ENCODE results near the gene TSC22D1.

TSC22D1 gene

GRCh38 chr13:44402899-44403445 lies 173.2 kb downstream of the TSC22D1 start:
- Mint-ChIP-seq H3K27ac (no peak overlapping the region), H3K9me3 (no peaks in the 10 kb centered on the region), H3K27me3 (peaks cover 39% of the 10 kb centered on the region), H3K36me3 (ENCODE audit: low read depth) (no peaks in the 10 kb centered on the region), H3K4me1 (ENCODE audit: low read depth) (no peaks in the 10 kb centered on the region), H3K4me3 (no peak overlapping the region)
- intact Hi-C loops (cut with micrococcal nuclease): no loop called here

GRCh38 chr13:44401577-44401976 lies 174.6 kb downstream of the TSC22D1 start:
- no peak overlapping the region for H3K27ac Mint-ChIP-seq
- H3K9me3 Mint-ChIP-seq: no peaks in the 10 kb centered on the region
- H3K4me3 Mint-ChIP-seq: no peak overlapping the region
- H3K27me3 Mint-ChIP-seq: peaks cover 44% of the 10 kb centered on the region
- intact Hi-C loops (cut with micrococcal nuclease): no loop called here
- H3K4me1 Mint-ChIP-seq (ENCODE audit: low read depth): no peaks in the 10 kb centered on the region
- H3K36me3 Mint-ChIP-seq (ENCODE audit: low read depth): no peaks in the 10 kb centered on the region

- no peaks in the 10 kb centered on the region for H3K4me1 Mint-ChIP-seq (ENCODE audit: low read depth)
- no peak overlapping the region for H3K4me3 Mint-ChIP-seq
- intact Hi-C loops (cut with micrococcal nuclease): no loop called here
- H3K9me3 Mint-ChIP-seq: no peaks in the 10 kb centered on the region
- H3K27me3 Mint-ChIP-seq: peaks cover 36% of the 10 kb centered on the region
- H3K36me3 Mint-ChIP-seq (ENCODE audit: low read depth): no peaks in the 10 kb centered on the region
- H3K27ac Mint-ChIP-seq: no peak overlapping the region
These were observed 175.4 kb downstream of the TSC22D1 start for GRCh38 chr13:44400736-44401135.

- no peaks in the 10 kb centered on the region for H3K4me1 Mint-ChIP-seq (ENCODE audit: low read depth)
- no peak overlapping the region for H3K27ac Mint-ChIP-seq
- H3K4me3 Mint-ChIP-seq: no peak overlapping the region
- H3K27me3 Mint-ChIP-seq: peaks cover 24% of the 10 kb centered on the region
- intact Hi-C loops (cut with micrococcal nuclease): no loop called here
- no peaks in the 10 kb centered on the region for H3K9me3 Mint-ChIP-seq
- H3K36me3 Mint-ChIP-seq (ENCODE audit: low read depth): no peaks in the 10 kb centered on the region
These were observed 177.1 kb downstream of the TSC22D1 start for GRCh38 chr13:44399074-44399473.

- H3K4me1 Mint-ChIP-seq (ENCODE audit: low read depth): no peaks in the 10 kb centered on the region
- no peaks in the 10 kb centered on the region for H3K36me3 Mint-ChIP-seq (ENCODE audit: low read depth)
- no peak overlapping the region for H3K27ac Mint-ChIP-seq
- H3K9me3 Mint-ChIP-seq: no peaks in the 10 kb centered on the region
- peaks cover 21% of the 10 kb centered on the region for H3K27me3 Mint-ChIP-seq
- H3K4me3 Mint-ChIP-seq: no peak overlapping the region
- intact Hi-C loops (cut with micrococcal nuclease): no loop called here
These were observed 177.5 kb downstream of the TSC22D1 start for GRCh38 chr13:44398606-44399005.

GRCh38 chr13:44397766-44398223 lies 178.3 kb downstream of the TSC22D1 start:
- Mint-ChIP-seq H3K27me3 (peaks cover 25% of the 10 kb centered on the region), H3K9me3 (no peaks in the 10 kb centered on the region), H3K27ac (no peak overlapping the region), H3K4me1 (ENCODE audit: low read depth) (no peaks in the 10 kb centered on the region), H3K4me3 (no peak overlapping the region), H3K36me3 (ENCODE audit: low read depth) (no peaks in the 10 kb centered on the region)
- intact Hi-C loops (cut with micrococcal nuclease): no loop called here

DNA sequence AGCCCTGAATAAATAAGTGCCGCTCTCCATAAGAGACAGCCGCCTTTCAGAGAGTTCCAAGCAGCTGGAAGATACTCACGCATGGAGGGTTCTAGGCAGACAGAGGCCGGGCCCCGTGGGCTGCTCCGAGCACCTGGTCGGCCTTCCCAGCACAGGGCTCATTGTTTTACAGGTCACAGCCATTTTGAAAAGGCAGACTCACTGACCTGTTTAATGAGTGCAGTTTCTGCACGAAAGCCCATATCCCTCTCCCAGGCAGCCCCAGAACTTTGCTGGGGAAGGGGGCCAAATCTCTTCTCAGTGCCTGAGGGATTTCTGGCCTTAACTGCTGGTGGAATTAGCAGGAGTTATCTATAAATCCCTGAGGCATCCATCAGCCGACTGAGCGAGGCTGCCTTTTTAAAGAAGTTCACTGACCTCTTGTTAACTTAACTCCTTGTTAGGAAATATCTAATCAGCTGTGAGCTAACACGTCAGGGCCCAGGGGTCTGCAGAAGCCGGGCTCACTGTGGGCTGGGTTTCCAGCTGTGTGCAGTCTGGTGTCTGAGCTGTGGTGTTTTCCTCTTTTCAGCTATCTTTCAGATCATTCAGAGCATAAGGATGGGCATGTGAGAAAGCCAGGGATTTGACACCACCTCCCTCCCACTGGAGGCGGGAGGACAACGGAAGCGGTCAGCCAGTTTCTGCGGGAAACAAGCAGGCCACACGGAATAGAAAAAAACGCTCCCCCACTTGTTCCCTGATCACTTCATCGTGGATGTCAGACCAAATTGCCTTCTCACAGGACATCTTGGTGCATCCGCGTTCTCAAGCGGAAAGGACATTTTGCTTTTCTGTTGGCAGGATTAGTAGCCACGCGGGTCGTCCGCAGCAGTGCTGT lies 179.2 kb downstream of the TSC22D1 start:
- intact Hi-C loops (cut with micrococcal nuclease): no loop called here
- Mint-ChIP-seq H3K27me3 (peaks cover 31% of the 10 kb centered on the region), H3K4me3 (no peak overlapping the region), H3K9me3 (no peaks in the 10 kb centered on the region), H3K36me3 (ENCODE audit: low read depth) (no peaks in the 10 kb centered on the region), H3K4me1 (ENCODE audit: low read depth) (no peaks in the 10 kb centered on the region), H3K27ac (no peak overlapping the region)

- no peak overlapping the region for H3K27ac Mint-ChIP-seq
- H3K4me1 Mint-ChIP-seq (ENCODE audit: low read depth): no peaks in the 10 kb centered on the region
- H3K4me3 Mint-ChIP-seq: no peak overlapping the region
- H3K9me3 Mint-ChIP-seq: no peaks in the 10 kb centered on the region
- no peaks in the 10 kb centered on the region for H3K36me3 Mint-ChIP-seq (ENCODE audit: low read depth)
- intact Hi-C loops (cut with micrococcal nuclease): no loop called here
- H3K27me3 Mint-ChIP-seq: peaks cover 31% of the 10 kb centered on the region
These were observed 180.0 kb downstream of the TSC22D1 start for GRCh38 chr13:44395976-44396694.

- Mint-ChIP-seq H3K9me3 (no peaks in the 10 kb centered on the region), H3K36me3 (ENCODE audit: low read depth) (no peaks in the 10 kb centered on the region), H3K4me1 (ENCODE audit: low read depth) (no peaks in the 10 kb centered on the region), H3K4me3 (no peak overlapping the region), H3K27ac (no peak overlapping the region), H3K27me3 (peaks cover 33% of the 10 kb centered on the region)
- intact Hi-C loops (cut with micrococcal nuclease): no loop called here
These were observed 181.5 kb downstream of the TSC22D1 start for GRCh38 chr13:44394658-44395057.

DNA sequence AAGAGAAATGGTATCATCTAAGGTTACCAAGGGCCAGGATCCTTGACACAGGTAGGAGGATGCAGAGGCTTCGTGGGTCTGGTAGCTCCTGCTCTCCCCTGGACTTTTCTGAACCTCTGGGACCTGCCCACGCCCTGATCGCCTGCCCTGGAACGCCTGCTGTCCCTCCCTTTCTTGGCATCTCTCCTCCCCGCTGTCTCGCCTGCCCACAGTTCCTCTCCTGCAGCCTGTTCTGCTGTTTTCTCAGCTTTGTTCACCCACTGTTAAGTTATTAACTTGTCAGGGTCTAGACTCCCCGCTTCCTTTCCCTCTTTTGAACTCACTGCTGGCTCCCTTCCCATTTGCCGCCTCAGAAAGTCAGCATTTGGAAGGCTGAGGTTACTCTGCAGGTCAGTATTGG lies 182.7 kb downstream of the TSC22D1 start:
- Mint-ChIP-seq H3K36me3 (ENCODE audit: low read depth) (no peaks in the 10 kb centered on the region), H3K4me3 (no peak overlapping the region), H3K9me3 (no peaks in the 10 kb centered on the region), H3K27ac (no peak overlapping the region), H3K27me3 (peaks cover 32% of the 10 kb centered on the region), H3K4me1 (ENCODE audit: low read depth) (no peaks in the 10 kb centered on the region)
- intact Hi-C loops (cut with micrococcal nuclease): no loop called here

DNA sequence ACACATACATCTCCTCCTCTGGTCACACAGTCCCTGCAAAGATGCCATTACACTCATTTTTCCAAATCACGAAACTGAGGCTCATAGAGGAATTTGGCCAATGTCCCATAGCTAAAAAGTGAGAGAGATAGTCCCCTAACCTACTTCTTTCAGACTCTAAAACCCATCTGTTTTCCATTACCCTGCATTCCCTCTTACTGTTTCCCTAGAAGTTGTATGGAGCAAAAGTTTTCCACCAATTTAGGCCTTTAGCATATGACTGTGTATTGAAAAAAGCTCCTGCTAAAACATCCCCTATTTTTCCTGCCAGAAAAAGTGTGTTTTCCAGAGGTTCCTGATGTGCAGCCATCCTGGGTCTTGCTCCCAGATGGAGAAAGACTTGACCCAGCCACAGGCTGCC lies 186.3 kb downstream of the TSC22D1 start:
- Mint-ChIP-seq H3K27ac (no peak overlapping the region), H3K4me1 (ENCODE audit: low read depth) (no peaks in the 10 kb centered on the region), H3K36me3 (ENCODE audit: low read depth) (no peaks in the 10 kb centered on the region), H3K9me3 (no peaks in the 10 kb centered on the region), H3K4me3 (no peak overlapping the region), H3K27me3 (peaks cover 34% of the 10 kb centered on the region)
- intact Hi-C loops (cut with micrococcal nuclease): no loop called here

GRCh38 chr13:44389060-44389666 lies 187.0 kb downstream of the TSC22D1 start:
- Mint-ChIP-seq H3K4me3 (no peak overlapping the region), H3K9me3 (no peaks in the 10 kb centered on the region), H3K4me1 (ENCODE audit: low read depth) (no peaks in the 10 kb centered on the region), H3K27me3 (peaks cover 38% of the 10 kb centered on the region), H3K27ac (no peak overlapping the region), H3K36me3 (ENCODE audit: low read depth) (no peaks in the 10 kb centered on the region)
- intact Hi-C loops (cut with micrococcal nuclease): no loop called here

GRCh38 chr13:44388427-44389059 lies 187.6 kb downstream of the TSC22D1 start:
- intact Hi-C loops (cut with micrococcal nuclease): no loop called here
- peaks cover 40% of the 10 kb centered on the region for H3K27me3 Mint-ChIP-seq
- H3K27ac Mint-ChIP-seq: no peak overlapping the region
- no peak overlapping the region for H3K4me3 Mint-ChIP-seq
- H3K36me3 Mint-ChIP-seq (ENCODE audit: low read depth): no peaks in the 10 kb centered on the region
- H3K4me1 Mint-ChIP-seq (ENCODE audit: low read depth): no peaks in the 10 kb centered on the region
- no peaks in the 10 kb centered on the region for H3K9me3 Mint-ChIP-seq

Measured in dendritic cell treated with granulocyte-macrophage colony-stimulating factor and Interleukin-4, amounts not matched to agents 40 ng/mL and 50 ng/mL, for 4 days (primary cell).